PFSK-1 (cell line): Measurements from ENCODE around the gene CNKSR2.

Experiments used
- FOXP2 ChIP-seq: optimal IDR thresholded peaks from 2 replicates; pipeline ENCODE3; 2011; ENCODE audit warnings: borderline replicate concordance, control low read depth, inconsistent platforms; ENCODE audit not compliant: insufficient read depth; ENCODE audit errors: extremely low read length, extremely low read depth
- POLR2AphosphoS5 ChIP-seq: IDR thresholded peaks from 2 replicates; pipeline ENCODE4 v1.6.1; 2012; ENCODE audit warnings: low read depth, mild to moderate bottlenecking, control low read depth, low read length, moderate library complexity
- SIN3A ChIP-seq: IDR thresholded peaks from 2 replicates; pipeline ENCODE4 v1.6.1; 2012; ENCODE audit warnings: mild to moderate bottlenecking, low read length, moderate library complexity, borderline replicate concordance; ENCODE audit not compliant: insufficient read depth
- TAF1 ChIP-seq: IDR thresholded peaks from 2 replicates; pipeline ENCODE4 v1.6.1; 2012; ENCODE audit warnings: low read length, control low read depth, borderline replicate concordance; ENCODE audit not compliant: insufficient read depth
- TF ChIP-seq, protein P1 (sequence below), 2 experiments: IDR thresholded peaks; 2 replicates each; pipeline versions ENCODE4 v1.6.1 to v1.8.0; 2011 to 2012; ENCODE audit warnings: low read depth in 2 of 2, low read length in 2 of 2, control low read depth in 1 of 2, inconsistent platforms in 1 of 2, mild to moderate bottlenecking in 1 of 2, moderate library complexity in 1 of 2; ENCODE audit not compliant: insufficient read depth in 1 of 2

Gene CNKSR2

DNA sequence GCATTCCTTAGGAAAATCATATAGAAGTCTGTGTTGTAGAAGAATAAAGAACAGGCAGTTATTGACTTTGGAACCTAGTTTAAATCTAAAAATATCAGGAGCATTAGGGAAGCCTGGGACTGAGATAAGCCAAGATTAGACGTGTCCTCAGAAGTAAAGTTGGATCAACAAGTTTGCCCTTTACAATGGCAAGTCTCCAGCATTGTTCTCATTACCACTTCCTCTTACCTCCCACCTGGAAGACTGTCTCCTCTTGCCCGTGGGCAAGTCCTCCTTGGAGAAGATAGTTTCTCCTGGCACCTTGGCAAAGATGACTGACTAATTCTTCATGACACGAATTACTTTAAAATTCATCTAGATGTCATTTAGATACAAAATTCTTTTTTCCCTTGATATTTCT, 37.8 kb downstream of the CNKSR2 start:
- TF ChIP-seq, protein P1, sequence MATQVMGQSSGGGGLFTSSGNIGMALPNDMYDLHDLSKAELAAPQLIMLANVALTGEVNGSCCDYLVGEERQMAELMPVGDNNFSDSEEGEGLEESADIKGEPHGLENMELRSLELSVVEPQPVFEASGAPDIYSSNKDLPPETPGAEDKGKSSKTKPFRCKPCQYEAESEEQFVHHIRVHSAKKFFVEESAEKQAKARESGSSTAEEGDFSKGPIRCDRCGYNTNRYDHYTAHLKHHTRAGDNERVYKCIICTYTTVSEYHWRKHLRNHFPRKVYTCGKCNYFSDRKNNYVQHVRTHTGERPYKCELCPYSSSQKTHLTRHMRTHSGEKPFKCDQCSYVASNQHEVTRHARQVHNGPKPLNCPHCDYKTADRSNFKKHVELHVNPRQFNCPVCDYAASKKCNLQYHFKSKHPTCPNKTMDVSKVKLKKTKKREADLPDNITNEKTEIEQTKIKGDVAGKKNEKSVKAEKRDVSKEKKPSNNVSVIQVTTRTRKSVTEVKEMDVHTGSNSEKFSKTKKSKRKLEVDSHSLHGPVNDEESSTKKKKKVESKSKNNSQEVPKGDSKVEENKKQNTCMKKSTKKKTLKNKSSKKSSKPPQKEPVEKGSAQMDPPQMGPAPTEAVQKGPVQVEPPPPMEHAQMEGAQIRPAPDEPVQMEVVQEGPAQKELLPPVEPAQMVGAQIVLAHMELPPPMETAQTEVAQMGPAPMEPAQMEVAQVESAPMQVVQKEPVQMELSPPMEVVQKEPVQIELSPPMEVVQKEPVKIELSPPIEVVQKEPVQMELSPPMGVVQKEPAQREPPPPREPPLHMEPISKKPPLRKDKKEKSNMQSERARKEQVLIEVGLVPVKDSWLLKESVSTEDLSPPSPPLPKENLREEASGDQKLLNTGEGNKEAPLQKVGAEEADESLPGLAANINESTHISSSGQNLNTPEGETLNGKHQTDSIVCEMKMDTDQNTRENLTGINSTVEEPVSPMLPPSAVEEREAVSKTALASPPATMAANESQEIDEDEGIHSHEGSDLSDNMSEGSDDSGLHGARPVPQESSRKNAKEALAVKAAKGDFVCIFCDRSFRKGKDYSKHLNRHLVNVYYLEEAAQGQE (IDR thresholded peaks at IDR 0.05; ENCODE audit: insufficient read depth in 1 of 2, low read depth in 2 of 2, low read length in 2 of 2) = no peak
- no peak for TF ChIP-seq TAF1
- no peak for TF ChIP-seq SIN3A
- no peak for TF ChIP-seq FOXP2
- no peak for TF ChIP-seq POLR2AphosphoS5

DNA sequence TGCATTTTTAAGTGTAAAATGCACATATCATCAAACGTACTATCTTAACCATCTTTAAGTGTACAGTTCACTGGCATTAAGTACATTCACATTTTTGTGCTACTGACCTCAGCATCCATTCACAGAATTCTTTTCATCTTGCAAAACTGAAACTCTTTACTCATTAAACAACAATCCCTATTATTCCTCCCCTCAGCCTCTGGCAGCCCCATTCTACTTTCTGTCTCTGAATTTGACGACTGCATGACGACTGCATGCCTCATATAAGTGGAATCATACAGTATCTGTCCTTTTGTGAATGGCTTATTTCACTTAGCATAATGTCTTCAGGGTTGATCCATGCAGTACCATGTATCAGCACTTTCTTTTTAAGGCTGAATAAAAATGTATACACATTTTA, 38.7 kb downstream of the CNKSR2 start:
- TF ChIP-seq, protein P1 (IDR thresholded peaks at IDR 0.05; ENCODE audit: insufficient read depth in 1 of 2, low read depth in 2 of 2, low read length in 2 of 2) = no peak
- no peak for TF ChIP-seq SIN3A
- TF ChIP-seq POLR2AphosphoS5 = no peak

DNA sequence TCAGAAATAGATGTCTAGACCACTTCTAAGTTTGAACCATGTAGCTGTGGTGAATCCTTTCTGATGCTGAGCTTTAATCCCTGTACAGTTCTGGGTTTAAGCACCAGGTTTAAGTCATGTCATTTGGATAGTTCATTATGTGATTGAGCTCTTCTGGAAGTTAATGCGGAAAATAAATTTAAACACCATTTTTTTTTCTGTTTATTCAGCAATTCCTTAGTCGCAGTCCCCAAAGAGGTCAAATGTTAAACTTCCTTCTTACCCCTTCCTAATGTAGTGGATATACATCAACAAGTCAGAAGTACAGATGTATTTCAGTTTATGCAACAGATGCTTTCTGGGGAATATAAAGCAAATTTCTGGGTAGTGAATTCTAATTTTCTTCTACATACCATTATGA, 52.9 kb downstream of the CNKSR2 start:
- TF ChIP-seq FOXP2 (no peak), POLR2AphosphoS5 (no peak), TAF1 (no peak), SIN3A (no peak)
- TF ChIP-seq, protein P1 (IDR thresholded peaks at IDR 0.05; ENCODE audit: insufficient read depth in 1 of 2, low read depth in 2 of 2, low read length in 2 of 2) = no peak

DNA sequence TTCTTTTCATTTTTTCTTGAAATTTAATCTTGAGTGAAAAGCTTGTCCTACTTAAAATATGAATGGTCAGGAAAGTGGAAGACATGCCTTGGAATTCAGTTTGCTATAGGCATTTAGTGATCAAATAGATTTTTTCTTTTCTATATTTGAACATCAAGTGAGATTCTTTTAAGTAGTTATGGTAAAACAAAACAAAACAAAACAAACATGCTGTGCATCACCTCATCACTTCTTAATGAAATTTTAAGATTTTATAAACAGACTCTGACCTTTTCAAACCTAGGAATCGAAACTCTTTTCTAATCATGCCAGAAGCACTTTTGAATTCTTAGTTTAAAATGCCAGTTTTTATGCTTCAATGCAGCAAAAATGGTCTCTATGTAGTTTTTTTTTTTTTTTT, 62.8 kb downstream of the CNKSR2 start:
- TF ChIP-seq TAF1 (no peak), FOXP2 (no peak), SIN3A (no peak), POLR2AphosphoS5 (no peak)
- TF ChIP-seq, protein P1 (IDR thresholded peaks at IDR 0.05; ENCODE audit: insufficient read depth in 1 of 2, low read depth in 2 of 2, low read length in 2 of 2) = no peak

DNA sequence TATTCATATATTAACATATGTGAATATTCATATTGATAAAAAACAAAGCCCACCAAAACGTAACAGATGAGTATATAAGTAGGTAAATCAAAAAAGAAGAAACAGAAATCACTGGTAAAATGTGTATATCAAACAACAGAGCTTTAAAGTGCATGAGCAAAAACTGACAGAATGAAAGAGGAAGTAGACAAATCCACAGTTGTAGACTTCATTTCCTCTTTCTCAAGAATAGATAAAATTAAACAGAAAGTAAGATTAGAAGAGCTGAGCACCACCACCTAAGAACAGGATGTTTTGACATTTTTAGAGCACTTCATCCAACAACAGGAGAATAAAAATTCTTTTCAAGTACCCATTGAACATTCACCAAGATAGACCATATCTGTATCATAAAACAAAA, 64.6 kb downstream of the CNKSR2 start:
- TF ChIP-seq TAF1 (no peak), SIN3A (no peak), POLR2AphosphoS5 (no peak), FOXP2 (no peak)
- TF ChIP-seq, protein P1 (IDR thresholded peaks at IDR 0.05; ENCODE audit: insufficient read depth in 1 of 2, low read depth in 2 of 2, low read length in 2 of 2) = no peak
